ENCODE results near the gene RUNX2.

The RUNX2 gene

GRCh38 chr6:45568626-45569025 is 240.5 kb downstream of the RUNX2 start:
- no peak overlapping the region for H3K9ac ChIP-seq (ENCODE audit: low read length in 5 of 5)
- no peaks in the 10 kb centered on the region for H3K27me3 ChIP-seq (ENCODE audit: control insufficient read depth in 5 of 5, insufficient read depth in 4 of 5, low read length in 5 of 5)
- H3K9me3 ChIP-seq (ENCODE audit: control insufficient read depth in 5 of 5, low read length in 5 of 5), result no peaks in the 10 kb centered on the region
- no peak overlapping the region for H3K27ac ChIP-seq (ENCODE audit: low read depth, low read length)
- no peak overlapping the region for H3K4me3 ChIP-seq (ENCODE audit: low read depth in 1 of 5, low read length in 5 of 5)
- H3K36me3 ChIP-seq (ENCODE audit: control insufficient read depth in 5 of 5, insufficient read depth in 5 of 5, low read length in 5 of 5), result no peaks in the 10 kb centered on the region
- H3K4me1 ChIP-seq (ENCODE audit: control insufficient read depth in 5 of 5, insufficient read depth in 5 of 5, low read length in 5 of 5), result no peaks in the 10 kb centered on the region

DNA sequence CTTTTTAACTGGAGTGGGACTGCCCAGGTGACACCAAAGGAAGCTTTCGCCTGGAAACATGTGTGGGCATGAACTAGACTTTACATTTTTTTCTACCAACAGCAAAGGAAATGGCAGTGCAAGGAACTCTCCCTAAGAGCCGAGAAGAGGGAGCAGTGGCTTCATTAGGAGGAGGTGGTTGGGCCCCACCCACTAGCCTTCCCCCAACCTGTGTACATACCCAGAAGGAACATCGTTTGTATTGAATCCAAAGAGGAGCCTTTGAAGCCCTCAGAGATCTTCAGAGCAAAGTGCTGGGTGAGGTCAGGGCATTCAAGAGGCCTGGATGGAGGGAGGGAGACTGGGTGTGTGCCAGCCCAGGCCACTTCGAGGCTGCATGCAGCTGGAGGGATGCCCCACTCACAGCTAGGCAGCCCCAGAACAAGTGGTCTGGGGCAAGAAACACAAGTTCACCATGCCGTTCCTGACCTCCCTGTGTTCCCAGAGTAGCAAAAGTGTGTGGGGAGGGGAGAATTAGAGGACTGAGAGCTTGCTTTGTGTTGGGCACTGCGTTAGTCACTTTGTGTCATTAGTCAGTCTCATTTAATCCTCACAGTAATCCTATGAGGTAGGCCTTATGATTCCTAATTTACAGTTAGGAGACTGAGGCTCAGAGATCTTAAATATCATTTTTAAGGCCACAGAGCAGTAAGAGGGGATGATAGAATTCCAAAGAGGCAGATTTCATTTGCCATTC is 241.2 kb downstream of the RUNX2 start:
- Histone ChIP-seq H3K4me1 (ENCODE audit: control insufficient read depth in 5 of 5, insufficient read depth in 5 of 5, low read length in 5 of 5) (no peaks in the 10 kb centered on the region), H3K27ac (ENCODE audit: low read depth, low read length) (no peak overlapping the region), H3K9ac (ENCODE audit: low read length in 5 of 5) (no peak overlapping the region), H3K36me3 (ENCODE audit: control insufficient read depth in 5 of 5, insufficient read depth in 5 of 5, low read length in 5 of 5) (no peaks in the 10 kb centered on the region), H3K9me3 (ENCODE audit: control insufficient read depth in 5 of 5, low read length in 5 of 5) (no peaks in the 10 kb centered on the region), H3K27me3 (ENCODE audit: control insufficient read depth in 5 of 5, insufficient read depth in 4 of 5, low read length in 5 of 5) (no peaks in the 10 kb centered on the region), H3K4me3 (ENCODE audit: low read depth in 1 of 5, low read length in 5 of 5) (no peak overlapping the region)

DNA sequence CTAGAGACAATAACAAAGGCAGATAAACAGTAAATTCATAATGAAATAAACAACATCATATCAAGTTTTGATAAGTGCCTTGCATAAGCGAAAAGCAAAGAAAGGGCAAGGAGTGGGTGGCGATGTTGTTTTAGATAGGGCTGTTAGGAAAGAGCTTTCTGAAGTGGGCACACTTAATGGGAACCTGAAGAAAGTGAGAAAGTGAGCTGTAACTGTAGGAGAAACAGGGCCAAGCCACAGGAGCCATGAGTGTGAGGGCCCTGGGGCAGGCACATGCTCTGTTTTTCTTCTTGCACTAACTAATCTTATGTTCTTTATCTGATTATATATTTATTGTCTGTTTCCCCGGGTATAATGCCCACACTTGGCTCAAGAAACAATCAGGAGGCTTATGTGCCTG is 243.0 kb downstream of the RUNX2 start:
- H3K36me3 ChIP-seq (ENCODE audit: control insufficient read depth in 5 of 5, insufficient read depth in 5 of 5, low read length in 5 of 5), result no peaks in the 10 kb centered on the region
- no peak overlapping the region for H3K9ac ChIP-seq (ENCODE audit: low read length in 5 of 5)
- H3K4me1 ChIP-seq (ENCODE audit: control insufficient read depth in 5 of 5, insufficient read depth in 5 of 5, low read length in 5 of 5), result no peaks in the 10 kb centered on the region
- no peaks in the 10 kb centered on the region for H3K9me3 ChIP-seq (ENCODE audit: control insufficient read depth in 5 of 5, low read length in 5 of 5)
- no peaks in the 10 kb centered on the region for H3K27me3 ChIP-seq (ENCODE audit: control insufficient read depth in 5 of 5, insufficient read depth in 4 of 5, low read length in 5 of 5)
- H3K27ac ChIP-seq (ENCODE audit: low read depth, low read length), result no peak overlapping the region
- H3K4me3 ChIP-seq (ENCODE audit: low read depth in 1 of 5, low read length in 5 of 5), result no peak overlapping the region

DNA sequence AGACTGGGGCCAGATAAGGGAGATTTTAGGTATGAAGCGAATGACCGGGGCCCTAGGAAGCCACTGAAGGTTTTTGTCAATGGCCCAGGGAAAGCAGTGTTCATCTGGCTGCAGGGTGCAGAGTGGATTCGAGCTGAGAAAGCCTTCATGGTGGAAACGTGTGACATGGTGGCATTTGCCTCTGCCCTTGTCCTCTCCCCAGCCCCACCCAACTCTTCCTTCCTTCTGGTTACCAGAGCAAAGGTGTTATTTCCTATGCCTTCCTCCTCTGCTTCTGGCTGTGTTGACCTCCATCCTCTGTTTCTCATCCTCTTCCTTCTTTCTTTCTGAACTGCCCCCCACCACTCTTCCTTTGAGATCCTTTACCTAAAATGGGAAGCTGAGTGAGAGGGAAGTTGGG is 244.7 kb downstream of the RUNX2 start:
- Histone ChIP-seq H3K4me1 (ENCODE audit: control insufficient read depth in 5 of 5, insufficient read depth in 5 of 5, low read length in 5 of 5) (no peaks in the 10 kb centered on the region), H3K36me3 (ENCODE audit: control insufficient read depth in 5 of 5, insufficient read depth in 5 of 5, low read length in 5 of 5) (no peaks in the 10 kb centered on the region), H3K9me3 (ENCODE audit: control insufficient read depth in 5 of 5, low read length in 5 of 5) (no peaks in the 10 kb centered on the region), H3K27ac (ENCODE audit: low read depth, low read length) (no peak overlapping the region), H3K27me3 (ENCODE audit: control insufficient read depth in 5 of 5, insufficient read depth in 4 of 5, low read length in 5 of 5) (no peaks in the 10 kb centered on the region), H3K4me3 (ENCODE audit: low read depth in 1 of 5, low read length in 5 of 5) (no peak overlapping the region), H3K9ac (ENCODE audit: low read length in 5 of 5) (no peak overlapping the region)

DNA sequence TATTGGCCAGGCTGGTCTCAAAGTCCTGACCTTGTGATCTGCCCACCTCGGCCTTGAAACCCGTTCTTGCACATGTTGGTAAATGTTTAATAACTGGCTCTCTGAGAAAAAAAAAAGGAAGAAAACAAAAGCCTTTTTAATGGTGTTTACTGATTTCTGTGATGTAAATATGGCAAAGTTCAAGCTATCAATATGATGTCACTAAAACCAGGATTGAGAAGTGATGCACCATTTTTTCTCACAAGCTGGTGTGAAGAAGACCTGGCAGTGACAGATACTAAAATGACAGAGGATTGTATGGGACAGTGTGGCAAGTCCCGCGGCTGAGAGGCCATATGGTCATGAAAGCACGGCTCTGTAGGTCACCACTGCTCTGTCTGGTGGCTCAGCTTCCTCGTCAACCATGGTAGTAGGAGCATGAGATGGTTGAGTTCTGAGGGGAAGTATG is 245.9 kb downstream of the RUNX2 start:
- peaks cover 0 to 5% (median 0%) of the 10 kb centered on the region in 5 donors for H3K4me1 ChIP-seq (ENCODE audit: control insufficient read depth in 5 of 5, insufficient read depth in 5 of 5, low read length in 5 of 5)
- no peak overlapping the region for H3K27ac ChIP-seq (ENCODE audit: low read depth, low read length)
- H3K4me3 ChIP-seq (ENCODE audit: low read depth in 1 of 5, low read length in 5 of 5), result no peak overlapping the region
- H3K9ac ChIP-seq (ENCODE audit: low read length in 5 of 5), result no peak overlapping the region
- H3K9me3 ChIP-seq (ENCODE audit: control insufficient read depth in 5 of 5, low read length in 5 of 5), result no peaks in the 10 kb centered on the region
- H3K36me3 ChIP-seq (ENCODE audit: control insufficient read depth in 5 of 5, insufficient read depth in 5 of 5, low read length in 5 of 5), result no peaks in the 10 kb centered on the region
- no peaks in the 10 kb centered on the region for H3K27me3 ChIP-seq (ENCODE audit: control insufficient read depth in 5 of 5, insufficient read depth in 4 of 5, low read length in 5 of 5)

DNA sequence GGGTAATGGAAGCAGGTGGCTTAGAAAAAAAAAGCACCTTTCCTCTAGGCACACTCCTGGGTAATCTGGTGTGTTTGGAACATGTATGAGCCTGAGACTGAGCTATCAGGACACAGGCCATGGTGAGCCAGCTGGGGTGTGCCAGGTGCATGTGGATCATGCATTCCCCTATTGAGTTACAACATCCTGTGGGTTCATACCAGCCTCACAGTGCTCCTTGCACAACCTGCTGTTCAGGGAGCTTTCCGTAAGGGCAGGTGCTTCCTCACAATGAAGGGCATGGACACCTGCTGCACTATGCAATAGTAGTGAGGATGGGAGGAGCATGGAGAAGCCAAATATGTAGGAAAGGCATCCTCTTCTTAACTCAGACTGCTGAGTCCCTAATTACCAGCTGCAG is 246.8 kb downstream of the RUNX2 start:
- H3K9me3 ChIP-seq (ENCODE audit: control insufficient read depth in 5 of 5, low read length in 5 of 5), result no peaks in the 10 kb centered on the region
- H3K27me3 ChIP-seq (ENCODE audit: control insufficient read depth in 5 of 5, insufficient read depth in 4 of 5, low read length in 5 of 5), result no peaks in the 10 kb centered on the region
- H3K4me1 ChIP-seq (ENCODE audit: control insufficient read depth in 5 of 5, insufficient read depth in 5 of 5, low read length in 5 of 5), result peaks cover 0 to 5% (median 0%) of the 10 kb centered on the region in 5 donors
- H3K27ac ChIP-seq (ENCODE audit: low read depth, low read length), result no peak overlapping the region
- H3K9ac ChIP-seq (ENCODE audit: low read length in 5 of 5), result no peak overlapping the region
- no peak overlapping the region for H3K4me3 ChIP-seq (ENCODE audit: low read depth in 1 of 5, low read length in 5 of 5)
- no peaks in the 10 kb centered on the region for H3K36me3 ChIP-seq (ENCODE audit: control insufficient read depth in 5 of 5, insufficient read depth in 5 of 5, low read length in 5 of 5)

GRCh38 chr6:45576648-45577624 is 248.8 kb downstream of the RUNX2 start:
- H3K36me3 ChIP-seq (ENCODE audit: control insufficient read depth in 5 of 5, insufficient read depth in 5 of 5, low read length in 5 of 5), result no peaks in the 10 kb centered on the region
- peaks cover 0 to 4% (median 0%) of the 10 kb centered on the region in 5 donors for H3K9me3 ChIP-seq (ENCODE audit: control insufficient read depth in 5 of 5, low read length in 5 of 5)
- peaks cover 0 to 5% (median 0%) of the 10 kb centered on the region in 5 donors for H3K4me1 ChIP-seq (ENCODE audit: control insufficient read depth in 5 of 5, insufficient read depth in 5 of 5, low read length in 5 of 5)
- no peak overlapping the region for H3K4me3 ChIP-seq (ENCODE audit: low read depth in 1 of 5, low read length in 5 of 5)
- H3K27ac ChIP-seq (ENCODE audit: low read depth, low read length), result no peak overlapping the region
- no peak overlapping the region for H3K9ac ChIP-seq (ENCODE audit: low read length in 5 of 5)
- no peaks in the 10 kb centered on the region for H3K27me3 ChIP-seq (ENCODE audit: control insufficient read depth in 5 of 5, insufficient read depth in 4 of 5, low read length in 5 of 5)

DNA sequence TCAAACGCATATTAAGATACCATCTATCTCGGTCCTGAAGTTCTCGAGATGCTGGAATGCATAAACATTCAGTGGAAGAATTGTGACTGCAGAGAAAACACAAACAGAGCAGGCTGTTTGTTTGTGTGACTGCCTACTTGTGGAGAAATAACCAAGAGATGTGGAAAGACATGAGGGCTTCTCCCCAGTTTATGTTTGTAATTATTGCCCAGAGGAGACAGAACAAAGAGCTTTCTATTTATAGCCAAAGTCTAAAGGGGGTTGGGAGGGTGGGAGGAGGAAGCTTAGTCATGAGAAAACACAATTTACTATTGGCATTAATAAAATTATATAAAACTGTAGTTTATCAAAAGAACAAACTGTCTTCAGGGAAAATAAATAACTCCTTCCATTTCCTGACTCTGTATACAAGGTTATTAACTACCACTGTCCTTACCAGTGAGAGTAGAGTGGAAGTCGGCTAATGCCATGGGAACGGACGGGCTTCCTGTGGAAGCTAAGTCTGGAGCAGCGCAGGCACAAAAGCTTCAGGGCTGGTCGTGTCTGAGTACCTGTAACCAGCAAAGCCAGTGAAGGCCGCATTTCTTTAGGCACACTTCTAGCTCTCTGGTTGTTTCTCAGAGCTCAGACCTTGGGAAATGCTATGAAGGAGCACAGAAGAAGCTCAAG is 249.8 kb downstream of the RUNX2 start:
- H3K27me3 ChIP-seq (ENCODE audit: control insufficient read depth in 5 of 5, insufficient read depth in 4 of 5, low read length in 5 of 5), result no peaks in the 10 kb centered on the region
- H3K27ac ChIP-seq (ENCODE audit: low read depth, low read length), result no peak overlapping the region
- peaks cover 0 to 6% (median 0%) of the 10 kb centered on the region in 5 donors for H3K9me3 ChIP-seq (ENCODE audit: control insufficient read depth in 5 of 5, low read length in 5 of 5)
- peaks cover 0 to 5% (median 0%) of the 10 kb centered on the region in 5 donors for H3K4me1 ChIP-seq (ENCODE audit: control insufficient read depth in 5 of 5, insufficient read depth in 5 of 5, low read length in 5 of 5)
- H3K36me3 ChIP-seq (ENCODE audit: control insufficient read depth in 5 of 5, insufficient read depth in 5 of 5, low read length in 5 of 5), result no peaks in the 10 kb centered on the region
- no peak overlapping the region for H3K4me3 ChIP-seq (ENCODE audit: low read depth in 1 of 5, low read length in 5 of 5)
- H3K9ac ChIP-seq (ENCODE audit: low read length in 5 of 5), result no peak overlapping the region

DNA sequence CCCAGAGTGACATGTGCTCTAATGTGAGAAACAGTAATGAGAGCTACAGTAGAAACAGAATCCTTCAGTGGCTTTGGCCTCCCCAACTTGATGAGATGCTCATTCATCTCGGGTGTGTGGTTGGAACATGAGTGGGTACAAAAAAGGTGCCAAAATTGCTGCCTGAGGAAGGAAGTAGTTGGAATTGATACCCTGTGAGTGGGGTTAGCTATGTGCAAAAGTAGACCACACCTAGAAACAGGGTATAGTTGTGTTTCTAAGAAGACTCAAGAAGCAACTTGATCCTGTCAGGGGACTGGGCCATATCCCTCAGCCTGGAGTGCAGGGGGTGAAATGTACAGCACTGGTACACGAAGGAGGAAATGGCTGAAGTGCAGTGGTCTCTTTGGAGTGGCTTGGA is 256.0 kb downstream of the RUNX2 start:
- H3K9ac ChIP-seq (ENCODE audit: low read length in 5 of 5), result no peak overlapping the region
- no peaks in the 10 kb centered on the region for H3K4me1 ChIP-seq (ENCODE audit: control insufficient read depth in 5 of 5, insufficient read depth in 5 of 5, low read length in 5 of 5)
- H3K36me3 ChIP-seq (ENCODE audit: control insufficient read depth in 5 of 5, insufficient read depth in 5 of 5, low read length in 5 of 5), result no peaks in the 10 kb centered on the region
- H3K27ac ChIP-seq (ENCODE audit: low read depth, low read length), result no peak overlapping the region
- no peak overlapping the region for H3K4me3 ChIP-seq (ENCODE audit: low read depth in 1 of 5, low read length in 5 of 5)
- H3K9me3 ChIP-seq (ENCODE audit: control insufficient read depth in 5 of 5, low read length in 5 of 5), result peaks cover 0 to 6% (median 0%) of the 10 kb centered on the region in 5 donors
- H3K27me3 ChIP-seq (ENCODE audit: control insufficient read depth in 5 of 5, insufficient read depth in 4 of 5, low read length in 5 of 5), result no peaks in the 10 kb centered on the region

Measured in subcutaneous abdominal adipose tissue (tissue), 5 donors.